Peyer's patch (tissue), 4 donors: Measurements from ENCODE around the gene ARHGAP20. TPM values are rescaled to one million over a fixed set of nuclear protein-coding genes. Genes with fewer than 3 reads are reported as not detected.

ENCODE experiments used
- DNase-seq, 3 donors: peaks; one replicate each; pipeline ENCODE4 v3.0.0-alpha.2; 2017 to 2019
- H3K27ac ChIP-seq, 4 donors: fragments of 200-600 bp; sonication (generic); one replicate each; pipeline ENCODE4 v1.5.1; 2016 to 2019
- H3K27me3 ChIP-seq, 2 donors: fragments of 200-600 bp; sonication (generic); one replicate each; pipeline ENCODE4 v1.5.1; 2019
- H3K36me3 ChIP-seq, 3 donors: fragments of 200-600 bp; sonication (generic); one replicate each; pipeline ENCODE4 v1.5.1; 2016 to 2019
- H3K4me1 ChIP-seq, 4 donors: fragments of 200-600 bp; sonication (generic); one replicate each; pipeline ENCODE4 v1.5.1; 2016 to 2019
- H3K4me3 ChIP-seq, 4 donors: fragments of 200-600 bp; sonication (generic); 1 replicate in 3 of 4; 2 replicates in 1 of 4; pipeline ENCODE4 v1.5.1; 2016 to 2019; ENCODE audit warnings: mild to moderate bottlenecking in 1 of 4
- H3K9me3 ChIP-seq, 4 donors: fragments of 200-600 bp; sonication (generic); one replicate each; pipeline ENCODE4 v1.5.1; 2016 to 2019; ENCODE audit warnings: mild to moderate bottlenecking in 1 of 4
- POLR2A ChIP-seq, 2 donors: fragments of 450-650 bp; IDR thresholded peaks; one replicate each; pipeline ENCODE4 v1.5.1; 2017; ENCODE audit warnings: antibody characterized with exemption in 2 of 2, mild to moderate bottlenecking in 2 of 2, moderate library complexity in 2 of 2
- total RNA-seq, 4 donors: library from RNA; depleted of rRNA; stranded (reverse); fragments of >200 nt; gene quantifications; one replicate each; pipeline ENCODE4 v1.1.0, GENCODE V29; 2016
- TF ChIP-seq, protein P1 (sequence below), 6 experiments: fragments of 450-650 bp in 4 of 6; fragments of 200-600 bp in 2 of 6; sonication (generic) in 1 of 6; IDR thresholded peaks; one replicate each; pipeline ENCODE4 v1.5.1; 2017 to 2019; ENCODE audit warnings: antibody characterized with exemption in 6 of 6, mild to moderate bottlenecking in 3 of 6, moderate library complexity in 1 of 6

ARHGAP20 gene
- total RNA-seq, 4 donors from 2014 or later = 1.8 to 9.9 (median 2.3) TPM

DNA sequence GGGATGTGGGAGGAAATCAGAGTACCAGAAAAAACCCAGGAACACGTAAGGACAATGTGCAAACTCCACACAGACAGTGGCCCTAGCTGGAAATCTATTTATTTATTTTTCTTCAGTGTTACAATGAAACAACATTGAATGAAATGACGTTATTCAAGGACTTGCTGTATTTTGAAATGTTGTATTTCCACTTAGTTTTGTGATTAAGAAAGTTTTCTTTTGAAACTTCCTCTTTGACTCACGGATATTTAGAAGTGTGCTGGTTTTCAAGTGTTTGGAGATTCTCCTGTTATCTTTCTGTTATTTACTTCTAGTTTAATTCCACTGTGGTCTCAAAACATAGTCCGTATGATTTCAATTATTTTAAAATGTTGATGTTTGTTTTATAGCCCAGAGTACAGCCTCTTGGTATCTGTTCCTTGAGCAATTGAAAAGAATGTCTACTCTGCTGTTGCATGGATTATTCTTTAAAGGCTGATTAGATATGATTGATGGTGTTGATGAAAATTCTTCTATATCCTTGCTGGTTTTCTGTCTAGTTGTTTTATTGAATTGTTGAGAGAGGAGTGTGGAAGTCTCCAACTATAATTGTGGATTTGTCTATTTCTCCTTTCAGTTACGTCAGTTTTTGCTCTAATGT, 141.0 kb downstream of the ARHGAP20 start:
- no peaks in the 10 kb centered on the region for H3K36me3 ChIP-seq
- H3K27ac ChIP-seq = no peak overlapping the region
- no peak for DNase-seq
- H3K27me3 ChIP-seq = no peaks in the 10 kb centered on the region
- no peaks in the 10 kb centered on the region for H3K9me3 ChIP-seq
- no peaks in the 10 kb centered on the region for H3K4me1 ChIP-seq
- no peak overlapping the region for H3K4me3 ChIP-seq
- TF ChIP-seq, protein P1, sequence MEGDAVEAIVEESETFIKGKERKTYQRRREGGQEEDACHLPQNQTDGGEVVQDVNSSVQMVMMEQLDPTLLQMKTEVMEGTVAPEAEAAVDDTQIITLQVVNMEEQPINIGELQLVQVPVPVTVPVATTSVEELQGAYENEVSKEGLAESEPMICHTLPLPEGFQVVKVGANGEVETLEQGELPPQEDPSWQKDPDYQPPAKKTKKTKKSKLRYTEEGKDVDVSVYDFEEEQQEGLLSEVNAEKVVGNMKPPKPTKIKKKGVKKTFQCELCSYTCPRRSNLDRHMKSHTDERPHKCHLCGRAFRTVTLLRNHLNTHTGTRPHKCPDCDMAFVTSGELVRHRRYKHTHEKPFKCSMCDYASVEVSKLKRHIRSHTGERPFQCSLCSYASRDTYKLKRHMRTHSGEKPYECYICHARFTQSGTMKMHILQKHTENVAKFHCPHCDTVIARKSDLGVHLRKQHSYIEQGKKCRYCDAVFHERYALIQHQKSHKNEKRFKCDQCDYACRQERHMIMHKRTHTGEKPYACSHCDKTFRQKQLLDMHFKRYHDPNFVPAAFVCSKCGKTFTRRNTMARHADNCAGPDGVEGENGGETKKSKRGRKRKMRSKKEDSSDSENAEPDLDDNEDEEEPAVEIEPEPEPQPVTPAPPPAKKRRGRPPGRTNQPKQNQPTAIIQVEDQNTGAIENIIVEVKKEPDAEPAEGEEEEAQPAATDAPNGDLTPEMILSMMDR (IDR thresholded peaks at IDR 0.05) = no peak
- TF ChIP-seq POLR2A (IDR thresholded peaks at IDR 0.05) = no peak

DNA sequence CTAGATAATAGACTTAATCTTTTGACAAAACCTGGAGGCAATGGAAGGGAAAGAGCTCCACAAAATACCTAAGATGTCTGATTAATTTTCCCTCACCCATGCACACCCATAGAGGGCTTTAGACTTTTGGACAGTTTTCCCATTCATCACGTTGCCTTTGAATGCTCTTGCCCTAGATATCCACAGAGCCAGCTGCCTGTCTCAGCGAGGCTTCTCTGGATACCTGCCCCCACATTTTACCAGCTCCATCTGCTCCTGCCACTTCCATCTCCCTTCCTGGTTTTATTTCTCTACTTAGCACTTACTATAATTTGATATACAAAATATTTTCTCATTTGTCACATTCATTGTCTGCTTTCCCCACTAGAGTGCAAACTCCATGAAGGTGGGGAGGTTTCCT, 145.7 kb downstream of the ARHGAP20 start:
- Histone ChIP-seq H3K4me3 (no peak overlapping the region), H3K36me3 (no peaks in the 10 kb centered on the region), H3K4me1 (no peaks in the 10 kb centered on the region), H3K9me3 (no peaks in the 10 kb centered on the region), H3K27ac (no peak overlapping the region), H3K27me3 (no peaks in the 10 kb centered on the region)
- no peak for TF ChIP-seq POLR2A (IDR thresholded peaks at IDR 0.05)
- TF ChIP-seq, protein P1 (IDR thresholded peaks at IDR 0.05) = no peak
- DNase-seq = no peak

DNA sequence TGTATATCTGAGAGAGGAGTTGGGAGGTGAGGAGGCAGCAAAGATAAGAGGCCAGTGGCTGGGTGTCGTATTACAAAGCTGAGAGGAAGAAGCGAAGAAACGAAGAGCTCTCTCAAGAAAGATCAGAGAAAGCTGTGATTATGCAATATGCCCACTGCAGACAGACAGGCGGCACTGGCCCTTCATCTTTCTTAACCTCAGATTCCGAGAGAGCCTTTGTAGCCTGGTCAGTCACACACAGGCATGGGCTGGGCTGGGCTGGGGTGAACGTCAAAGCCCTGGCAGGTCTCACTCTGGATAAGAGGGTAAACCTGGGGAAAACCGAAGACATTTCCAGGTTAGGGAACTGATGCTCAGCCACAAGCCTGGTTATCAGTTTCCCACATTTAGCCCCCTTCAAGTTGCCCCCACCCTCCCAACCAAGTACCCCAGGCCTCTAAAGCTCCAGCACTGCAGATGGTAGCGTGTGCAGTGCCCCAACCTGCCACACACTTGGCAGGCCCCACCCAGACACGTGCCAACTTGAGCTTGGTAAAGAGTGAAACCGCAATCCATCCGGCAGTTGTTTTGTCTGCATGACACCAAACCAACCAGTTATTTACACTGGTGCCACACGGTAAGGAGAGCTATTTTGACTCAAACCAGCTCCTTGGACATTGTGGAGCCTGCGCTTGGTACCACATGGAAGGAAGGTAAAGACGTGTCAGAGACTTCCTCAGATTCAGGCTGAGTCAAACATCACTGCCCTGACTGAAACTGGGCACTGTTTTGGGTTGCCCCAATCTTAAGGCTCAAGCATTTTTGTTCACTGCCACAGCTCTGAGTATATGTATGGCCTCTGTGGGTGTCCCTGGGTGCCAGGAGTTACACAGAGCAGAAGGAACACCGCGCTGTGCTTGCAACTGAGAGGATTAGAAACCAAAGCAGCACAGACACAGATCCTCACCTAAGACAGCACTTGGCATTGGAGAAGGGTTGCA, 146.6 kb downstream of the ARHGAP20 start:
- H3K4me3 ChIP-seq = no peak overlapping the region
- no peaks in the 10 kb centered on the region for H3K4me1 ChIP-seq
- H3K36me3 ChIP-seq = no peaks in the 10 kb centered on the region
- no peaks in the 10 kb centered on the region for H3K27me3 ChIP-seq
- no peak for DNase-seq
- H3K9me3 ChIP-seq = no peaks in the 10 kb centered on the region
- no peak overlapping the region for H3K27ac ChIP-seq
- TF ChIP-seq POLR2A (IDR thresholded peaks at IDR 0.05) = no peak
- TF ChIP-seq, protein P1 (IDR thresholded peaks at IDR 0.05) = no peak

DNA sequence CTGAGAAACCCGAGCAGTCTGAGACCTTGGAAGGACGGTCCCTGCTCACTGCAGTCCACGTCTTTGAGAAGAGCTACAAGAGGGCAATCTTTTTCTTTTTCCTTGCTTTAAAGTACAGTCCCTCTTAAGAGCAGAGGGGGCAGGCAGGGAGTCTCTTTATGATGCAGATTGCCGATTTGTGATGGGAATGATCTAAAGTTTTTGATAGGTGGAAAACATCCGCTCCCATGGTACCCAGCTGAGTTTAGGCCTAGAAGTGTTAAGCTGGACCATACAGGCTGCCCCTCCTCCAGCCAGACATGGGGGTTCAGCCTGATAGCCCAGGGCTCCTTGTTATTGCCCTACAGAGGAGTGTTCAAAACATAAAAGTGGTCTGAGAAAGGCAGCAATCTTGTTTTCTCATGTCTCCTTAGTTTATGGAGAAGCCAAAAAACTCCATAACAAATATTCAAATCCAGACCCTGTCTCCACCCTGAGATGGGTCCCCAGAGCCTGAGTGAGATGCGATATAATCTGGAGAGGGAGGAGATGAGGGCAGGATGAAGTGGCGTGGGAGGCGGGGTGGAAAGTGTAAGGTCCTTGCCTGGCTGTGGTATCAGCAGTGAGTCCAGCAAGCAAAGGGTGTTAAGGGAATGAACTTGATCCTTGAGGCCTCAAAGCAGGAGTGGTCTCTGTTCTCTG, 147.4 kb downstream of the ARHGAP20 start:
- H3K4me3 ChIP-seq = no peak overlapping the region
- no peaks in the 10 kb centered on the region for H3K9me3 ChIP-seq
- H3K36me3 ChIP-seq = no peaks in the 10 kb centered on the region
- no peaks in the 10 kb centered on the region for H3K4me1 ChIP-seq
- TF ChIP-seq POLR2A (IDR thresholded peaks at IDR 0.05) = no peak
- TF ChIP-seq, protein P1 (IDR thresholded peaks at IDR 0.05) = no peak
- H3K27ac ChIP-seq = no peak overlapping the region
- H3K27me3 ChIP-seq = no peaks in the 10 kb centered on the region
- DNase-seq = no peak

DNA sequence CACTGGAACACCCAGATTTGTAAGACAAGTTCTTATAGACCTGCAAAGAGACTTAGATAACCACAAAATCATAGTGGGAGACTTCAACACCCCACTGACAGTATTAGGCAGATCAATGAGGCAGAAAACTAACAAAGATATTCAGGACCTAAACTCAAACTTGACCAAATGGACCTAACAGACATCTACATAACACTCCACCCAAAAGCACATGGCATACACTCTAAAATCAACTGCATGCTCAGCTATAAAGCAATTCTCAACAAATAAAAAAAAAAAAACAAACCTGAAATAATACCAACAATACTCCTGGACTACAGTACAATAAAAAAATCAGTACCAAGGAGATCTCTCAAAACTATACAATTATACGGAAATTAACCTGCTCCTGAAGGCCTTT, 167.5 kb downstream of the ARHGAP20 start:
- no peaks in the 10 kb centered on the region for H3K9me3 ChIP-seq
- no peak overlapping the region for H3K27ac ChIP-seq
- no peaks in the 10 kb centered on the region for H3K27me3 ChIP-seq
- no peaks in the 10 kb centered on the region for H3K4me1 ChIP-seq
- H3K4me3 ChIP-seq = no peak overlapping the region
- DNase-seq = no peak
- no peaks in the 10 kb centered on the region for H3K36me3 ChIP-seq
- TF ChIP-seq POLR2A (IDR thresholded peaks at IDR 0.05) = no peak
- TF ChIP-seq, protein P1 (IDR thresholded peaks at IDR 0.05) = no peak
